Left renal cortex interstitium (tissue), 4 donors: Measurements from ENCODE around the gene CRIP2. TPM values are rescaled to one million over a fixed set of nuclear protein-coding genes. Genes with fewer than 3 reads are reported as not detected.

Experiments used
- DNase-seq, 4 donors: peaks; one replicate each; pipeline ENCODE4 v3.0.0-alpha.2; 2013; ENCODE audit warnings: low read depth in 4 of 4, low spot score in 2 of 4, missing footprints in 1 of 4
- polyA plus RNA-seq, 4 donors: library from polyadenylated mRNA; unstranded; fragments of 120-200 nt; gene quantifications; one replicate each; pipeline ENCODE4 v1.2.1, GENCODE V29; 2013; ENCODE audit not compliant: insufficient read length in 4 of 4

The CRIP2 gene
- polyA plus RNA-seq, 4 donors: 101 to 193 (median 149) TPM

DNA sequence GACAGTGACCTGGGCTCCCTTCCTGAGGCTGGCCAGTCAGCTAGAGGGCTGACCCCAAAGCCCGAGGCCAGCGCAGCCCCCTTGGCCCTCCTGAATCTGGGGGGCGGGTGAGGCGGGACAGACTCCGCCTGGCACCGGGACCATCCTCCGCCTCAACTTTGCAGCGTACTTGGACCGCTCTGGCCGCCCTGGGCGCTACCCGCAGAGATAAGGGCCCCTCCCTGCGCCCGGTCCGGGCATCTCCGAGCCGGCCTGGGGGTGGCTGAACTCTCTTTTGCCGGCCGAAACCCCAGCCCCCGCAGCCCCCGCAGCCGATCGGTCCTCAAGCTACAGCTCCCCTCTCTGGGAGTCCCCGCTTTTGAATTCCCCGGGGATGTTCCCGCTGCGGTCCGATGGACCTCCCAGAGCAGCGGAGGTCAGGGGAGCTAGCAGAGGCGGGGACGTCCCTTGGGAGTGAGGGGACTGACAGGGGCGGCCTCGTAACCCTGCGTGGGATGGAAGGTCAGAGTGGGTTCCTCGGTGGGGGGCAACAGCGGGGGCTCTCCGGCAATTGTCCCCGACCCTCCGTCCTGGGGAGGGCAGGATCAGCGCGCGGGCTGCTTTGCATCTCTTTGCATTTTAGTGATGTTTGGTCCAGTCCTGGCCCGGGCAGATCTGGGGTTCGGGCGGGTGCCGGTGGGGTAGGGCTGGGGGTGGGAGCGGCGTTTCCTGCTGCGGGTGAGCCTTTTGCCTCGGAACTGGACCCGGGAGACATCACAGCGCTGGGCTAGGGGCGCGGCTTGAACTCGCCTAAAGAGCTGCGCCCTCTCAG, 11.7 kb downstream of the CRIP2 start, which contains the start of gene CRIP1:
Gene CRIP1, plus strand, starts transcription at position 724 of the 811 bp plus-strand sequence. CDS start 374 bp downstream, outside the sequence.
- no peak for DNase-seq

DNA sequence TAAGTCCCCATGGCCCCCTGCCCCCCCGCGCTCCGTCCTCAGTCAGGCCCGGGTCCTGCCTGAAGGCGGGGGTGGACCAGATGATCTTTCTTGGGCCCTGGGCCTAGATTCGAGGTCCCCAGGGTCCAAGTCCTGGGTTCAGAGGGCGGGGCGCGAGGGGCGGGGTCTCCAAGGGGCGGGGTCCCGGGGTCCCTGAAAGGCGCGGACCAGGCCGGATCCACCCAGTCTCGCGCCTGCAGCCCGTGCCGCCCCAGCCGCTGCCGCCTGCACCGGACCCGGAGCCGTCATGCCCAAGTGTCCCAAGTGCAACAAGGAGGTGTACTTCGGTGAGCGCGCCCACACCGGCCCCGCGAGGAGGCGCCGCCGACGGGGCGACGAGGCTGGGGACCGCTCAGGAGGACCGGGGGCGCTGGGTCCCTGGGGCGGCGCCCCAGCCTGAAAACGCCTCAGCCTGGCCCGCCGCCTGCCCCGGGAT, 12.4 kb downstream of the CRIP2 start:
- DNase-seq: no peak

DNA sequence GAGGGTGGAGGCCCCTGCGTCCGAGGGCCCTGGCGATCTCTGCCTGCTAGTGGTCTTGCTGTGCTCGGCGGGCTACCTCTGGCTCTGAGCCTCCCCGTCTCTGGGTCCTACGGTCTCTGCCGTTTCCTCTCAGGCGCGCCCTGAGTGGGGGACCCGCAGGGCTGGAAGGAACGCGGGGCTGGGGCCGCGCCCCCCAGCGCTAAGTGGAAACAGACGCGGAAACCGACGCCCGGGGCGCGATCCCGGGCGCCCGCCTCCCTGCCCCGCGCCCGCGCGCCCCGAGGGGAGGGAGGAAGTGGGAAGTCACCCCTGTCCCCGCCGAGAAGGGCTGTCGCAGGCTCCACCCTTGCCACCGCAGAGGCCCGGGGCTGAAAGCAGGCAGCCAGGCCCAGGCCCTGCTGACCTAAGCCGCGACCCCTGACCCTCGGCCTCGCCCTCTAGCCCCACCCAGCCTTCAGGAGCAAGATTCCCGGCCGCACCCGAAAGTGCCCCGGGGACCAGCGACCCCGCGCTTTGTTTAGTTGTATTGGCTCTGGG, 12.9 kb downstream of the CRIP2 start:
- DNase-seq: no peak

DNA sequence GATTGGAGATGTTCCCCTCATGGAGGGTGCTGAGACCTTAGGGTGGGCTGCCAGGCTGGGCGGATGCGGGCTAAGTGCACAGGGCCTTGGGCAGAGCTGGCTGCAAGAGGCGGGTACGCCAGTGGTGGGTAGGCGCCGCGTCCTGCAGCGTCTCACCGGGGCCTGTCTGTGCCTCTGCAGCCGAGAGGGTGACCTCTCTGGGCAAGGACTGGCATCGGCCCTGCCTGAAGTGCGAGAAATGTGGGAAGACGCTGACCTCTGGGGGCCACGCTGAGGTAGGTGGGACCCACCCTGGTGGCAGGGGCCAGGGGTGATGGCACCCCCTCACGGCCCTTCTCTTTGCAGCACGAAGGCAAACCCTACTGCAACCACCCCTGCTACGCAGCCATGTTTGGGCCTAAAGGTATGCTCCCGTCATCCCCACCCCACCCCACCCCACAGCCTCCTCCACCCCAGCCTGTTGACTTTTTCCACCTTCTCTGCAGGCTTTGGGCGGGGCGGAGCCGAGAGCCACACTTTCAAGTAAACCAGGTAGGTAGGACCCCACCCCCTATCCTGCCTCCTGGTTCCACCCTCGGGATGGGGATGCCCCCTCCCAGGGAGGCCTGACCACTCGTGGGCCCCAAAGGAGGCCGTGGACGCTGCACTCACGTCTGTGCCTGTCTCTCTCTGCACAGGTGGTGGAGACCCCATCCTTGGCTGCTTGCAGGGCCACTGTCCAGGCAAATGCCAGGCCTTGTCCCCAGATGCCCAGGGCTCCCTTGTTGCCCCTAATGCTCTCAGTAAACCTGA, 13.6 kb downstream of the CRIP2 start:
- no peak for DNase-seq

- no peak for DNase-seq
These were observed 14.3 kb downstream of the CRIP2 start for GRCh38 chr14:105488781-105489541.

- peak in 3 of 4 donors; percentile 73 to 91 (median 81) for DNase-seq
These were observed 15.1 kb downstream of the CRIP2 start for GRCh38 chr14:105489542-105490266.

DNA sequence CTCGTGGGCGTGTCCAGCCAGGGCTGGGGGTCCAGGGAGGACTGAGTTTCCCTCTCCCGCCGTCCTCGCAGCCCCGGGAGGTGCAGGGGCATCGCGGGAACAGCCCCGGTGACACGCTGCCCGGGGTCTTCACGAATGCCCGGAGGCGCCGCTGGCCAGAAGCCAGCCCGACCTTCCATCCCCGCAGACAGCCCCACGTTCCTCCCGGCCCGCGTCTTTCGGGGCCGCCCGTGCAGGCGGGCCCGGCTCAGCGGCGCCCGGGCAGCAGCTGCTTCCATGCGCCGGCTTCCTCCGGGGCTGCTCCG, 15.6 kb downstream of the CRIP2 start:
- no peak for DNase-seq

DNA sequence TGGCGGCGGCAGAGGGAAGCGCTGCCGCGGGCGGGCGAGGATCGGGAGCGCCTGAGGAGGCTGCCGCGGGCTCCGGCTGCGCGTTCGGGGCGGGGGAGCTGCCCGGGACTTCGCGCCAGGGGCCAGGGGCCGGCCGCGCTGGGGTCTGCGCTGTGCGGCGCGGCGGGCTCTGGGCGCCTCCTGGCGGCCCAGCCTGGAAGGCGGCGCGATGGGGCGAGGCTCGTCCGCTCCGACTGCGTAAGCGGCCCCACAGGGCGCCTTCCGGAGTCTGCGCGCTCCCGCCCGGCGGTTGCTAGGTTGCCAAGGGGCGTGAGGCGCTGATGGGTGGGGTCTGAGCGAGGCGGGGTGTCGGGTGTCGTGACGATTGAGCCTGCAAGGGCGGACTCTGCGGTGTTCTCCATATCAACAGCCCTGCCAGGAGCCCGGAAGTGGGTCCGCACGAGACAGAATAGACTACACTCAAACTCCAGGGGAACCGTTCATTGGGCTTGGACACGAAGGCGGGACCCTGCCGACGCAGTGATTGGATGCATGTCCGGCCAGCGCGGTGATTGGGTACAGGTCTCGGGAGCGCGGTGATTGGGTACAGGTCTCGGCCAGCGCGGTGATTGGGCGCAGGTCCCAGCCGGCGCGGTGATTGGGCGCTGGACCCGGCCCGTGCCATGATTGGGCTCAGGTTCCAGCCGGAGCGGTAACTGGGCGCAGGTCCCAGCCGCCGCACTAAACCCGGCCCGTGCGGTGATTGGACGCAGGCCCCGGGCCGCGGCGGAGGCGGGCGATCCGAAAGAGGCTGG, 16.1 kb downstream of the CRIP2 start, which contains the start of gene TEDC1:
Gene TEDC1, plus strand, starts transcription at position 675 of the 794 bp plus-strand sequence. CDS start 130 bp downstream, outside the sequence.
- DNase-seq: peak; percentile 97 to 100 (median 99)

DNA sequence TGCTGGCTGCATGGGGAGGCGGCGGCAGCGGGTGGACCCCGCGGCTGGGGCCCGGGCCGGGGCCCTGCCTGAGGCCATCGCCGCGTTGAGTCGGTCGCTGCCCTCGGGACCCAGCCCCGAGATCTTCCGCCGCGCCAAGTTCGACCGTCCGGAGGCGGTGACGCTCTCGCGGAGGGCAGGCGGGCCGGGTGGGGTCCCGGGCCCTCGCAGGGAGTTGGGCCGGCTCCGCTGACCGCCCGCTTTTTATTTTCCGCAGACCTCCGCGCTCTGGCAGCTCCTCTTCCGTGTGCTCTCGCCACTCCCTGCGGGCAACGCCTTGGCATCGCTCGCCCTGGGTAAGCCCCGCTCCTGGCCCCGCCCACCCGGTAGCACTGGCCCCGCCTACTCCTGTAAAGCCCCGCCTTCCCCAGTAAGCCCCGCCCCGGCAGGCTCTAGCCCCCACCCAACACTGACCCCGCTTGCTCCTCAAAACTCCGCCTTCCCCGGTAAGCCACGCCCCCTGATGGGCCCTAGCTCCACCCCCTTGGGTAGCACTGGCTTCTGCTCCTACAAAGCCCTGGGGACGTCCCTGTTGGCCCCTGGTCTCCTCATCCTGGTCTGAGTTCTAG, 16.8 kb downstream of the CRIP2 start:
- DNase-seq: no peak

GRCh38 chr14:105492031-105492970, 17.7 kb downstream of the CRIP2 start:
- DNase-seq: no peak

- no peak for DNase-seq
These were observed 18.6 kb downstream of the CRIP2 start for GRCh38 chr14:105492971-105493871.

GRCh38 chr14:105493921-105494605, 19.4 kb downstream of the CRIP2 start:
- DNase-seq: no peak

DNA sequence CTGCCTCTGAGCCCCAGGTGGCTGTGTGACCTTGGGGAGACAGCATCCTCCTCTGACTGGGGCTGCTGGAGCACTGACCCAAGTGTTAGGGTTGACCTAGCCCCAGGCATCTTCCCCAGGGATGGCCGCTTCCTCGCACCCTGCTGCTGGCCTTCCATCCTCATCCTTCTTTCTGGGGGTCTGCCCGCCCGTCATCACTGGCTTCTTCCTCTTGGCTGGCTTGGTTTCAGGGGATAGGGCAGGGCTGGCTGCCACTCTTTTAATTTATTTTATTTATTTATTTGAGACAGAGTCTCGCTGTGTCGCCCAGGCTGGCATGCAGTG, 19.9 kb downstream of the CRIP2 start:
- no peak for DNase-seq

DNA sequence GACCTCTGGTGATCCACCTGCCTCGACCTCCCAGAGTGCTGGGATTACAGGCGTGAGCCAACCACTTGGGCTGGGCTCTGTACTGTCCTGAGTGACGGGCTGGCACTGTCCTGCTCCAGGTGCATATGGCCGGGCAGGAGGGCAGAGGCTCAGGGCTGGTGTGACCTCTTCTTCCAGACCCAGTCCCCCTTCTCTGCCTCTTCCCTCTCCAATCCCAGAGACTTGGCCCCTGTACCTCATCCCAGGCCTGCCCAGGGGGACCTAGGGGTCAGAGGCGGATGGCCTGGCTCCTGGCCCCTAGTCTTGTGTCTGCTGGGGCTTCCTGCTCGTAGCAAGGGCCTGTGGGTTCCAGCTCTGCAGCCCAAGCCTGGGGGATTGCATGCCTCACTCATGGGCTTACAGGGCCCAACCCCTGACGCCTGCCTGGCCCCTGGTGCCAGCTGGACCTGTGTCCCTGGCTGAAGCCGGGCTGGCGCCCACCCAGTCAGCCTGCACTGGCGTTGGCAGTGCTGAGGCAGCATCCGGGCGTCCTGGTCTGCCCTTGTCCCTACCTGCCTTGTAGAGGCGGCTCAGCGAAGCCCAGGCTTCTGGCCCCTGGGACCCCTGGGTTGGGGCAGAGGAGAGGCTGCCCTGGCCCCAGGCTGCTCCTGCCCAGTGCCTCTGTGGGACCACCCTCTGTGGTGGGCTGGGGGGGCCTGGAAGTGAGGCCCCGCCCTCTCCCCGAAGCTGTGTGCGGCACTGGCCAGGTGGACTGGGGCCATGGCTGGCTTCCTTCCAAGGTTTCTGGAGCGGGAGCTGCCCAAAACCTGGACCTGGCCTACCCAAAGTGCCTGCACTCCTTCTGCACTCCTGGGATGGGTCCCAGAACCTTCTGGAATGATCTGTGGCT, 20.7 kb downstream of the CRIP2 start:
- no peak for DNase-seq
